DND-41 (cell line): ENCODE data around the gene MUL1.

Experiments
- ATAC-seq: fragments of 200-7000 bp; cut with Tn5 transposase; 3 replicates; pipeline ENCODE4 v1.9.1; 2021; ENCODE audit warnings: low read depth; ENCODE audit not compliant: insufficient read depth
- DNase-seq: peaks from one replicate; pipeline ENCODE4 v3.0.0-alpha.2; 2020
- H2AFZ ChIP-seq: 2 replicates; pipeline ENCODE4 v1.6.0; 2012; ENCODE audit warnings: low read depth, low read length
- H3K27ac ChIP-seq: 2 replicates; pipeline ENCODE4 v1.5.1; 2012; ENCODE audit warnings: low read length, inconsistent platforms
- H3K27me3 ChIP-seq: fragments of 200-600 bp; sonication (generic); 2 replicates; pipeline ENCODE4 v1.6.0; 2012; ENCODE audit warnings: low read length, mild to moderate bottlenecking, inconsistent platforms; ENCODE audit not compliant: insufficient read depth, poor library complexity
- H3K36me3 ChIP-seq: 2 replicates; pipeline ENCODE4 v1.5.1; 2012; ENCODE audit warnings: low read length, inconsistent platforms; ENCODE audit not compliant: insufficient read depth
- H3K4me1 ChIP-seq: 2 replicates; pipeline ENCODE4 v1.5.1; 2012; ENCODE audit warnings: mild to moderate bottlenecking, low read length; ENCODE audit not compliant: insufficient read depth
- H3K4me2 ChIP-seq: 2 replicates; pipeline ENCODE4 v1.6.0; 2012; ENCODE audit warnings: mild to moderate bottlenecking, moderate library complexity, low read length, inconsistent platforms; ENCODE audit not compliant: insufficient read depth
- H3K4me3 ChIP-seq, 2 experiments: fragments of 200-600 bp in 1 of 2; shearing (Covaris generic) in 1 of 2; 2 replicates each; pipeline ENCODE4 v1.5.1; 2012 to 2016; ENCODE audit warnings: inconsistent platforms in 2 of 2, low read length in 2 of 2, mild to moderate bottlenecking in 2 of 2, low read depth in 1 of 2, moderate library complexity in 1 of 2
- H3K79me2 ChIP-seq: 2 replicates; pipeline ENCODE4 v1.6.0; 2012; ENCODE audit warnings: low read length, inconsistent platforms; ENCODE audit not compliant: insufficient read depth
- H3K9ac ChIP-seq: 2 replicates; pipeline ENCODE4 v1.6.0; 2012; ENCODE audit warnings: low read depth, mild to moderate bottlenecking, inconsistent platforms, low read length, moderate library complexity
- H3K9me3 ChIP-seq: 2 replicates; pipeline ENCODE4 v1.5.1; 2012; ENCODE audit warnings: low read length, moderate library complexity, mild to moderate bottlenecking, inconsistent platforms; ENCODE audit not compliant: insufficient read depth, severe bottlenecking
- H4K20me1 ChIP-seq: 2 replicates; pipeline ENCODE4 v1.6.0; 2012; ENCODE audit warnings: low read length; ENCODE audit not compliant: insufficient read depth
- EZH2 ChIP-seq: IDR thresholded peaks from 3 replicates; pipeline ENCODE4 v1.6.1; 2012; ENCODE audit warnings: borderline replicate concordance, low read depth, mild to moderate bottlenecking, moderate library complexity, low read length, inconsistent platforms; ENCODE audit not compliant: severe bottlenecking
- TF ChIP-seq, protein P1 (sequence below): IDR thresholded peaks from 2 replicates; pipeline ENCODE4 v1.5.1; 2012; ENCODE audit warnings: borderline replicate concordance, low read length, moderate library complexity, mild to moderate bottlenecking; ENCODE audit not compliant: poor library complexity, severe bottlenecking; ENCODE audit errors: extremely low read depth

The MUL1 gene, protein sequence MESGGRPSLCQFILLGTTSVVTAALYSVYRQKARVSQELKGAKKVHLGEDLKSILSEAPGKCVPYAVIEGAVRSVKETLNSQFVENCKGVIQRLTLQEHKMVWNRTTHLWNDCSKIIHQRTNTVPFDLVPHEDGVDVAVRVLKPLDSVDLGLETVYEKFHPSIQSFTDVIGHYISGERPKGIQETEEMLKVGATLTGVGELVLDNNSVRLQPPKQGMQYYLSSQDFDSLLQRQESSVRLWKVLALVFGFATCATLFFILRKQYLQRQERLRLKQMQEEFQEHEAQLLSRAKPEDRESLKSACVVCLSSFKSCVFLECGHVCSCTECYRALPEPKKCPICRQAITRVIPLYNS

DNA sequence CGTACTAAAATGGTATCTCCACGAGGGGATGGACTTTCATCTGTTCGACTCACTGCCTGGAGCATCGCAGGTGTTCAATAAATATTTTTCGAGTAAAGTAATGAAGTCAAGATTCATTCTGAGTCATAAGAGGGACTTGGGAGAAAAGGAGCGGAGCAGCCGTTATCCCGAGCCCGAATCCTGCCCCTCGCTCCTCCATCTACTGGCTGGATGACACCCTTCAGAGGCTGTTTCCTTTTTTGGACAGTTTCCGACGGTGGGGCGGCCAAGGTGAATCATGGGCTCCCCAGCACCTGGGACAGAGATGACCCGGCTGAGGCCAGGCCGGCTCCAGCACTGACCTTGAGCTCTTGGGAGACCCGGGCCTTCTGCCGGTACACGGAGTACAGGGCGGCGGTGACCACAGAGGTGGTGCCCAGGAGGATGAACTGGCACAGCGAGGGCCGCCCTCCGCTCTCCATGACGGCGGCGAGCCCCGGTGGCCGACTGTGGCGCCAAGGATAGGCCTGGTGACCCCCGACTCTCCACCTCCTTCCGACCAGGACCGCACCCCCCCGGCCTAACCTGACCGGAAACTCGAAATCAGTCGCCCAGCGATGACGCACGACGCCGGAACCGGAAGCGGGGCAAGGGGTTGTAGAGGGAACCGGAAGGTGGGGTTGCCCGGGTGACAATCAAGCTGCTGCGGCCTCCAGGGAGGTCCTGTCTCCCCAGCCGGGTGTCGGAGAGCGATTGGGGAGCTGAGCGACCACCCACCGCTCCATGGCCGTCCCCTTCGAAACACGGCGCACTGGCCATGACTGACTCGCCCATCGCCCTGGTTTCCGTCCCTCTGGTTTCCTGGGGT, at the start of gene MUL1:
MUL1 (minus strand) TSS at position 588 of the 847 bp plus-strand sequence; CDS start at position 461, 127 bp downstream.
- H3K9me3 ChIP-seq: no peaks in the 10 kb centered on the region
- no peaks in the 10 kb centered on the region for H3K79me2 ChIP-seq
- no peaks in the 10 kb centered on the region for H4K20me1 ChIP-seq
- no peak within 1 kb of the TSS for H3K4me2 ChIP-seq
- no peaks in the 10 kb centered on the region for H3K36me3 ChIP-seq
- TF ChIP-seq EZH2: no peak
- no peak for DNase-seq
- peaks cover 20% of the 10 kb centered on the region for H3K27me3 ChIP-seq
- no peak within 1 kb of the TSS for H3K4me3 ChIP-seq
- H3K27ac ChIP-seq: no peak within 1 kb of the TSS
- no peak within 1 kb of the TSS for H2AFZ ChIP-seq
- ATAC-seq: no peak
- H3K9ac ChIP-seq: no peak within 1 kb of the TSS
- H3K4me1 ChIP-seq: no peaks in the 10 kb centered on the region

DNA sequence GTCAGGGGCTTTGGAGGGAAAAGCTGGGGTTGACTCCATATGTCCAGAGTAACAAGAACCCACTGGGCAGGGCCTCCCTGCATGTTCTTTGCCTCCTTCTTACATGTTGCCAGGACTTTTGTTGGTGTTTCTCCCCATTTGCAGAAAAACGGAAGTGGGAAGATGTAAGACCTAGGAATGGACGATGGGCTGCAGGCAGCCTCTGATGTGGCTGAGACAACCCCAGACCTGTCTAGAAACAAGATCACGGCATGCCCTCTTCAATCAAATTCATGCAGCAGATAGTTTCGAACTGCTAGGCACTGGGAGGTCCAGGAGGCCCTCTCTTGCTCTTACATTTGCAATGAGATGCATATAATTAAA, 47.8 kb upstream of the MUL1 start:
- no peaks in the 10 kb centered on the region for H4K20me1 ChIP-seq
- ATAC-seq (no peak), DNase-seq (no peak)
- H3K4me1 ChIP-seq: no peaks in the 10 kb centered on the region
- no peak overlapping the region for H3K4me2 ChIP-seq
- H3K4me3 ChIP-seq: no peak overlapping the region
- H3K27ac ChIP-seq: no peak overlapping the region
- H3K79me2 ChIP-seq: no peaks in the 10 kb centered on the region
- no peaks in the 10 kb centered on the region for H3K36me3 ChIP-seq
- H3K9me3 ChIP-seq: no peaks in the 10 kb centered on the region
- peaks cover 5% of the 10 kb centered on the region for H3K27me3 ChIP-seq
- H2AFZ ChIP-seq: no peak overlapping the region
- TF ChIP-seq, protein P1, sequence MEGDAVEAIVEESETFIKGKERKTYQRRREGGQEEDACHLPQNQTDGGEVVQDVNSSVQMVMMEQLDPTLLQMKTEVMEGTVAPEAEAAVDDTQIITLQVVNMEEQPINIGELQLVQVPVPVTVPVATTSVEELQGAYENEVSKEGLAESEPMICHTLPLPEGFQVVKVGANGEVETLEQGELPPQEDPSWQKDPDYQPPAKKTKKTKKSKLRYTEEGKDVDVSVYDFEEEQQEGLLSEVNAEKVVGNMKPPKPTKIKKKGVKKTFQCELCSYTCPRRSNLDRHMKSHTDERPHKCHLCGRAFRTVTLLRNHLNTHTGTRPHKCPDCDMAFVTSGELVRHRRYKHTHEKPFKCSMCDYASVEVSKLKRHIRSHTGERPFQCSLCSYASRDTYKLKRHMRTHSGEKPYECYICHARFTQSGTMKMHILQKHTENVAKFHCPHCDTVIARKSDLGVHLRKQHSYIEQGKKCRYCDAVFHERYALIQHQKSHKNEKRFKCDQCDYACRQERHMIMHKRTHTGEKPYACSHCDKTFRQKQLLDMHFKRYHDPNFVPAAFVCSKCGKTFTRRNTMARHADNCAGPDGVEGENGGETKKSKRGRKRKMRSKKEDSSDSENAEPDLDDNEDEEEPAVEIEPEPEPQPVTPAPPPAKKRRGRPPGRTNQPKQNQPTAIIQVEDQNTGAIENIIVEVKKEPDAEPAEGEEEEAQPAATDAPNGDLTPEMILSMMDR: no peak
- TF ChIP-seq EZH2: no peak
- no peak overlapping the region for H3K9ac ChIP-seq

DNA sequence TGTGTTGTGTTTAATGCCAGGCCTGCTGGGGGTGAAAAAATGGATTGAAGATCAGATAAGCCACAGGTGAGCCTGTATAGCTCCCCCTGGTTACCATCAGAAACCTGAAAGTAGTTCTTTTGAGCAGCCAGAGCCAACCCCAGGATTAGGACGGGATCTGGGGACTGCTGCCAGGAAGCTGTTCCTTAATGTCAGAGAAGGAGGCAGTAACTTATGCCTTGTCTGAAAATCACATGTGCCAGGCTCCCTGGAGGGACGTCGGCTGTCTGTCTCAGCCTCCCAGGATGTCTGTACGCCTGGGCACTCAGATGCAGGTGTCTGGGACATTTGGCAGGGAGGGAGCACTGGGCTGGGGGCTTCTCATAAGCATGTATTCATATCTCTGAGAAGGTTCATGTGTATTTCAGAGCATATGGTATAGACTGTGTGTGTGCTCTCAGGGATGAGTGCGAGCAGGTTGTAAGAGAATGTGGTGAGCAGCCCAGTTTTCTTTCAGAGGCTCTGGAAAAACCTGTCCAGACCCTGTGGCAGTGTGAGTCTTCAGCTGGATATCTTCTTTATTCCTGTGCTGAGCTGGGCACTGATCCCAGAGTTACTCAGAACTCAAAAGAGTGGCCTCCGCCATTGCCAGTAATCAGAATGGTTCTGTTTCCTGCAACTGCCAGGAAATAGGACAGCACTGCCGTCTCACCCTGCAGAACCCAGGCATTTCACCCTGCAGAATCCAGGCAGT, 47.2 kb upstream of the MUL1 start:
- no peak overlapping the region for H2AFZ ChIP-seq
- DNase-seq (no peak), ATAC-seq (no peak)
- no peaks in the 10 kb centered on the region for H3K9me3 ChIP-seq
- no peaks in the 10 kb centered on the region for H3K79me2 ChIP-seq
- TF ChIP-seq, protein P1: no peak
- no peak for TF ChIP-seq EZH2
- H3K4me2 ChIP-seq: no peak overlapping the region
- peaks cover 5% of the 10 kb centered on the region for H3K27me3 ChIP-seq
- no peak overlapping the region for H3K27ac ChIP-seq
- H4K20me1 ChIP-seq: no peaks in the 10 kb centered on the region
- H3K36me3 ChIP-seq: no peaks in the 10 kb centered on the region
- no peaks in the 10 kb centered on the region for H3K4me1 ChIP-seq
- H3K4me3 ChIP-seq: no peak overlapping the region
- no peak overlapping the region for H3K9ac ChIP-seq
